ENCODE data around the gene WFIKKN2.
"Not testable (repeated sequence)": the region's sequence is repeated elsewhere in the genome, so short reads cannot be mapped to it uniquely, and the experiment has no call there.

The WFIKKN2 gene

GRCh38 chr17:50871898-50872297 lies 36.5 kb downstream of the WFIKKN2 start:
- no peak for DNase-seq

- DNase-seq, result no peak
These were observed 37.5 kb downstream of the WFIKKN2 start for GRCh38 chr17:50872710-50873424.

- DNase-seq, result no peak
These were observed 39.7 kb downstream of the WFIKKN2 start for GRCh38 chr17:50875074-50875473.

GRCh38 chr17:50877042-50877441 lies 41.7 kb downstream of the WFIKKN2 start:
- not testable (repeated sequence) for DNase-seq

GRCh38 chr17:50877838-50878237 lies 42.5 kb downstream of the WFIKKN2 start:
- DNase-seq, result no peak

- DNase-seq, result no peak
These were observed 43.7 kb downstream of the WFIKKN2 start for GRCh38 chr17:50879086-50879485.

- DNase-seq, result no peak
These were observed 45.8 kb downstream of the WFIKKN2 start for GRCh38 chr17:50881182-50881581.

GRCh38 chr17:50882851-50883250 lies 47.5 kb downstream of the WFIKKN2 start:
- DNase-seq, result no peak

GRCh38 chr17:50883850-50884438 lies 48.6 kb downstream of the WFIKKN2 start:
- DNase-seq, result peak in 1 of 51 donors; percentile 12

- DNase-seq, result no peak
These were observed 49.3 kb downstream of the WFIKKN2 start for GRCh38 chr17:50884439-50885311.

- DNase-seq, result no peak
These were observed 52.4 kb downstream of the WFIKKN2 start for GRCh38 chr17:50887705-50888245.

GRCh38 chr17:50889528-50890118 lies 54.2 kb downstream of the WFIKKN2 start:
- no peak for DNase-seq

- no peak for DNase-seq
These were observed 55.5 kb downstream of the WFIKKN2 start for GRCh38 chr17:50890675-50891516.

- DNase-seq, result no peak
These were observed 56.2 kb downstream of the WFIKKN2 start for GRCh38 chr17:50891577-50891989.
